HG03575 (cell line): ENCODE measurements around the gene SYNRG.

ENCODE experiments used
- ATAC-seq: cut with Tn5 transposase; IDR thresholded peaks from one replicate; pipeline ENCODE4 v1.9.1; 2021; ENCODE audit not compliant: unreplicated experiment, insufficient number of reproducible peaks, low FRiP score; ENCODE audit errors: extremely low read depth

Gene SYNRG

DNA sequence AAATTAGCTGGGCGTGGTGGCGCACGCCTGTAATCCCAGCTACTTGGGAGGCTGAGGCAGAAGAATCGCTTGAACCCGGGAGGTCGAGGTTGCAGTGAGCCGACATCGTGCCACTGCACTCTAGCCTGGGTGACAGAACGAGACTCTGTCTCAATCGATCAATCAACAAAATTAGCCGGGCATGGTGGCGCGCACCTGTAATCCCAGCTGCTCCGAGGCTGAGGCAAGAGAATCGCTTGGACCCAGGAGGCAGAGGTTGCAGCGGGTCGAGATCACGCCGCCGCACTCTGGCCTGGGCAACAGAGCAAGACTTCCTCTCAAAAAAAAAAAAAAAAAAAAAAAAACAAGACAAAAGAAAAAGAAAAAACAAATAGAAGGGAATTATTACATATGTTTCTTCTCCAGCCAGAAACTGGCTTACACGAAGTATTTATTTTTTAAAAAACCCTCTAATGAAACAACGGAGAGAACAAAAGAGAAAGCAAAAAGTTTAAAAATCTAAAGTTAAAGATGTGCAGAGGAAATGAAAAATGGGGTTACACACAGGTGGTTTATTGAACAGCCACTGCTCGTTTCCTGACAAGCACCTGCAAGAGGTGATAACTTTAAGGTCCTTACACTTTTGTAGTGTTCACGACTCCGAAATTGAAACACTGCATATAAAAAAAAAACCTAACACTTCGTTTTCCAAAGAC lies 1.4 kb downstream of the SYNRG start:
- no peak for ATAC-seq

DNA sequence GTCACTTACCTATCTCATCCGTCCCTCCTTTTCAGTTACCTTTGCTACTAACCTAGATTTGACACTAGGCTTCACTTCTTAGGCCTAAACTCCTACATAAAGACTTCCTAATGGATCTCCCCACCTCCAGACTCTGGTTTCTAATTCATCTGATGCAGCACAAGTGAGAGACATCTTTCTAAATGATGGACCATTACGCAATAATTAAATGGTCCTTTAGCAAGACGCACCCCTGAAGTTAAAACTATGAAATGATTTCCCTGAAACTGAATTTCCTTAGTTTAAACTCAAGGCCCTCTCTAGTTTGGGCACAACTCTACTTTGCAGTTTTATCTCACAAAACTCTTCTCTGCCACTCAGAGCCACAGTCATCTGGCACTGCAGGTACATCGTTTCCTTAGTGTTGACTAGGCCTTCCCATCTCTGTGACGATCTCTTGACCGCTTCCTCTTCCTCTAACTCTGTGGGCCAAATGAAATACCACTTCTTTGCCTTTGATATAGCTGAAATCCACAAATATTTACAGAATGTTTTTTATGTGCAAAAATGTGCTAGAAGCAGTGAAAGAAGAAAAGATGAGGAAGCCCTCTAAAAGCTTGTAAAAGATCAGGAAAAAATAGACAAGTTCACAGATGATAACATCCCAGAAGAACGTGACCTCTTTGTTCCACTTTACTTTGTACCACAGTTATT lies 3.3 kb downstream of the SYNRG start:
- ATAC-seq, result no peak

DNA sequence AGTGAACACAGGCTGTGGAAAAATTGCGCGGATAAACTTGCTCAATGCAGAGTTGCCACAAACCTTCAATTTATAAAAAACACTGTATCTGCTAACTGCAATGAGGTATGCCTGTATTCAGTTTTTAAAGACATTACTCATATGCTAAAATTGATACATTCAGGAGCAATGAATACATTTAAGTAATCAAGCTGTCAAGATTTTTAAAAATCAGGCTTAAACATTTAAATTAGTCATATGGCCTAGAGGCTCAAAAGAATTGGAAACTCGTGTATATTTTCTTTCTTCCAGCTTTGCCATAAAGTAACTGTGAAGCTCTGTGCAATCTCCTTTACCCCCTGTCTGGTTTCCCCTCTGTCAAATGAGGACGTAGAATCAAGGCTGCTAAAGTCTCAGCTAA lies 4.1 kb downstream of the SYNRG start:
- no peak for ATAC-seq

DNA sequence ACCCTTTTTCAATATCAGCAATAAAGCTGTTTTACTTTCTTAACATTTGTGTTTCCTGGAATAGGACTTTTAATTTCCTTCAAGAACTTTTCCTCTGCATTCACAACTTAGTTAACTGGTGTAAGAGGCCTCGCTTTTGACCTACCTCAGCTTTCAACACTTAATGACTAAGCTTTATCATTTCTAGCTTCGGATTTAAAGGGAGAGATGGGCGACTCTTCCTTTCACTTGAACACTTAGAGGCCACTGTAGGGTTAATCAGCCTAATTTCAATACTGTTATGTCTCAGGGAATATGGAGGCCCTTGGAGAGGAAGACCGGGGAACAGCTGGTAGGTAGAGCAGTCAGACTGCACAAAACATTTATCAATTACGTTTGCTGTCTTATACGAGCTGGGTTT lies 4.7 kb downstream of the SYNRG start:
- no peak for ATAC-seq

DNA sequence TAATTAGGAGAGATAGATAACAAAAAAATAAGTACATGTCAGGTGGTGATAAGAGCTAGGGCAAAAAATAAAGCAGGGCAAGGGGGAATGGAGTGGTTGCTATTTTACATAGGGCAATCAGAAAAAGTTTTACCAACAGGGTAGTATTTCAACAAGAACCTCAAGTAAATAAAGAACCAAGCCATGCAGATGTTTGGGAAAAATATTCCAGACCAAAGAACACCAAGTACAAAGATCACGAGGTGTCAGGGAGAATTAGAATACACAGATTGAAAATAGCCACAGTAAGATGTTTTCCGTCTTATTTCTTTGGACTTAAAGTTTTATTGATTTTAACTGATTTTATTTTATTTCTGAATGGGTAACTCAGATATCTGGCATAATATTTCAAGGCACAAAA lies 11.1 kb downstream of the SYNRG start:
- no peak for ATAC-seq

DNA sequence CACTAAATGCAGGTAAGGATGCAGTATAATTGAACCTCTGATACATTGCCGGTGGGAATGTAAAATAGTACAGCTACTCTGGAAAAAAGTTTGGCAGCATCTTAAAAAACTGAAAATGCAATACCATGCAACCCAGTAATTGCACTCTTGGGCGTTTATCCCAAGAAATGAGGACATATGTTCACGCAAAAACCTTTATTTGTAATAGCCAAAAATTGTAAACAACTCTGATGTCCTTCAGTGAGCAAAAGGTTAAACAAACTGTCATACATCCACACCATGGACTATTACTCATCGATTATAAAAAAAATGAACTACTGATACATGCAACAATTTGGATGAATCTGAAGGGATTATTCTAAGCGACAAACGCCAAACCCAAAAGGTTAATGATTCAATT lies 16.9 kb downstream of the SYNRG start:
- ATAC-seq, result no peak

DNA sequence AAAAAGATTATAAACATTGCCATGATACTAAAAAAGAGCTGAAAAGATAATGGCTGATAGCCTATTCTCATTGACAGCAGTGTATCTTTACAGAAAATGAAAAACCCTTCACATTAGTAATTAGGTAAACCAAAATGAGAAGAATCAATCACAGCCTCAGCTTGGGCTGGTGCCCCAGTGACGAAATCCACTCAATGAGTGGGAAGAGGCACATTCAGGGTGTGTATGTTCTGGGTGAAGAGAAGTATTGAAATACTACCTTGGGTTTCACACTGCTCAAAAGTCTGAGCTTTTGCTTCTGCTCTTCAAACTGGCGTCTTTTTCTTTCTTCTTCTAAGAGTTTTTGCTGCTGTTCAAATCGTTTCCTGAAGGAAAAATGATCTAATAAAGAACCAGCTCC lies 24.2 kb downstream of the SYNRG start:
- ATAC-seq, result no peak

DNA sequence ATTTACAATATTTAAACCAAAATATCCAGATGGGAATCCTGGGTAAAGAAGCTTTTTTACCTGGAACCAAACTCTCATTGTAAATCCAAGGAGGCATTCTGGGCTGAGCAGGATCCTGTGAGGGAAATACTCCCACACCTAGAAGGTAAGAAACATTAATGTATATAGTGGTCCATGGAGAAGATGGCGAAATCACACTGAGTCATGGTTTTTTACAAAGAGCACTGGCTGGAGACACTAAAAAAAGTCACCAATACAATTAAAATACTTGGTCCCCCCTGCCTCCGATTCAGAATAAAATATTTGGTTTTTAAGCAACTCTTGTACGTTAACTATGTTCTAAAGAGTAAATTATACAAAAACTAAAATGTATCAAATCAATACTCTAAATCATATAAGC lies 32.9 kb downstream of the SYNRG start:
- no peak for ATAC-seq

DNA sequence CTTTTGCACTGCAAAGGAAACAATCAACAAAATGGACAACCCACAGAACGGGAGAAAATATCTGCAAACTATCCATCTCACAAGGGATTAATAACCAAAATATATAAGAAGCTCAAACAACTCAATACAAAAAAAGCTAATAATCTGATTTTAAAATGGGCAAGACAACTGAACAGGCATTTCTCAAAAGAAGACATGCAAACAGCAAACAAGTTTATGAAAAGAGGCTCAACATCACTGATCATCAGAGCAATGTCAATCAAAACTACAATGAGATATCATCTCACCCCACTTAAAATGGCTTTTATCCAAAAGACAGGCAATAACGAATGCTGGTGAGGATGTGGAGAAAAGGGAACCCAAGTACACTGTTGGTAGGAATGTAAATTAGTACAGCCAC lies 34.8 kb downstream of the SYNRG start:
- ATAC-seq, result no peak

DNA sequence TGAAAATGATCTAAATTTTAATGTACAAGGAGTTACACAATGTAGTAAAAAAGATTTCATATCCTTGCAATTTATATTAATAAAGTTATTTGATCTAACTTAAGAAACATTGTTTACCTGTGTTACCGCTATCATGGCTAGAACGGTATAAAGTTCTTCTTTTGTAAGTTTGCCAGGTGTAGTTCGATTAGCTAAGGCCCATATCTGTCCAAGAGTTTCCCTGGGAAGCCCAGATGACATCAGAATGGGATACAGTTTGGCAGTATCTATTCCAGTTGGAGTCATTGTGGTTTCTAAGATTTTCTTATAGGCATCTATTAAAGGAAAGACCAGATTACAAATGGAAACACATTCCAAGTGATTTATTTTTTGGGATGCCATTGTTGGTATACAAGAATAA lies 37.5 kb downstream of the SYNRG start:
- no peak for ATAC-seq

DNA sequence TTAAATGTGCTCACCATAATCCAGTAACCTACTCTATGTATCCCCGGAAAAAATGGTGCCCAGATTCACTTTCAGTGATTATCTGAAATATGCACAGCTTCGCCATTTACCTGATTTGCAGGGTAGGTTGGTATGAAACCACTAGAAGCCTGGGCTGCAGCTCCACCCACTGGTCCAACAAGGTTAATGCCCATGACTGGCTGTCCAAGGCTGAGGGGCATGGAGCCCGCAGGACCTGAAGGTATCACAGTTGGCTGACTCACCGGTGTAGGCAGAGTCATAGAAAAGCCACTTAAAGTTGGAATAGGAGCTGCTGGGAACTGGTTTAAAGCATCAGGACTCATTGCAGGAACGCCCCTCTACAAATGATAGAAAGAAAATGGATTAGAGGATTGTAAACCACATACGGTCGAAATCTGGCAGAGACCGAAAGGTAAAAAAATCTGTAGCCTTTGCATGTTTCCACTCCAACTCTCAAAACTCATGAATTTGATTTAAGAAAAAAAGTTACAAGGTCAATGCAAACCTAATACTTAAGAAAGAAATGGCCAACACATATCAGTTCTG lies 38.6 kb downstream of the SYNRG start:
- ATAC-seq, result no peak

DNA sequence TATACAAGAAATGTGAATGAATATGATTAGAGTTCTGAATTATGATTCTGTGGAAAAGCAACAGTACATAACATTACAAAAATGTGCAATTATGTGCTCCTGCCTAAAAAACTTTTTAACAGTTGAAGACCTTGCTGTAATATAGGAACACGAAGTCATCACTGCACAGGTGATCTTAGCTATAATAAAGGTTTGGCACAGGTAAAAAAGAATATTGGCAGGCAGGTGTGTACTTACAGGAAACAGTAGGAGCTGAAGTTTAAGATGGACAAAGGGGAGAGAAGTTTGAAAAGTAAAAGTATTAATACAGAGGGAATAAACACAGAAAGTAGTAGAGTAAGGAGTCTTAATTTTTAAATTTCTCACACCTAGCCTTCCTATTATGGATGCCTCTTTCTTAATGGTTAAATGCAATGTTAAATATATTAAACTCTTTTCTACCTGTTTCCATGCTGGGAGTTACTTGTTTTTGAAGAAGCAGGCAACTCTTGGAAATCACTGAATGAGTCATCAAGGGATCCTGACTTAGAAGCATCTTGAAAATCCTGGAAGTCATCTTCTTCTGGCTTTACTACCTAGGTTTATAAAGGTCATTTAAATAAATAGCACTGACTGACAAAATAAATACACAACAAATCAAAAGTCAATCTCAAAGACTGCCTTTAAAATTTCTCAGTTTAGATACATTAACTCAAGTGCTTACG lies 40.7 kb downstream of the SYNRG start:
- no peak for ATAC-seq

DNA sequence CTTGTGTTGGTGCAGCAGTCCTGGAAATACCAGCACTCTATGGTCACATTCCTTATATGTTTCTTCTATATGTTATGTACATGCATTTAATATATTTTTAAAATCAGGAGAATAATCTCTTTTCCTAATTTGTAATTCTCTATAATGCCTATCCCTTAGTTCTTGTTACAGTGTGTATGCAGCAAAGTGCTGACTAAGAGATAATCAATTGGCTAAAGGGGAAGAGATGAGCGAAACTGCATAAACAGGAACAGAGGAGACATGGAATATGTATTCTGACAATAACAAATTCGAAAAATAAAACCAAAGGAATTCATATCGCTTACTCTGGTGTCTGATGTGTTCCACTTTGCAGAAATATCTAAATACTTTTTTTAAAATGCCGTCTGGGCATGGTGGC lies 41.7 kb downstream of the SYNRG start:
- no peak for ATAC-seq

DNA sequence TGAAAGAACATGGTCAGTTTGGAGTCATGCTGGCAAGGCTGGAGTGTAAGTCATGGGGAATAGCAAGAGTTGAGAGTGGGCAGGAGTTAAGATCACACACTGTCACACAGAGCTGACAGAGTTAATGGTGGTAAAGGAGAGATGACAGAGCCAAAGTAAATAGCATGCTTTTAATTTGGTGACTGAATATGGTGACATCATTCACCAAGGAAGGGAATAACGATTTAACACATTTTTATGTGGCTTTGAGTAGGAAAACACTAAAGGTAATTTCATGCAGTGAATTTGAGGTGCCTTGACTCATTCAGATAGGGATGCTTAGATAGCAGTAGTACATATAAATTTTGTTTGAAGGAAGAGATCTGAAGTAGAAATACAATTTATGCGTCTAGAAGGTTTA lies 42.1 kb downstream of the SYNRG start:
- no peak for ATAC-seq

DNA sequence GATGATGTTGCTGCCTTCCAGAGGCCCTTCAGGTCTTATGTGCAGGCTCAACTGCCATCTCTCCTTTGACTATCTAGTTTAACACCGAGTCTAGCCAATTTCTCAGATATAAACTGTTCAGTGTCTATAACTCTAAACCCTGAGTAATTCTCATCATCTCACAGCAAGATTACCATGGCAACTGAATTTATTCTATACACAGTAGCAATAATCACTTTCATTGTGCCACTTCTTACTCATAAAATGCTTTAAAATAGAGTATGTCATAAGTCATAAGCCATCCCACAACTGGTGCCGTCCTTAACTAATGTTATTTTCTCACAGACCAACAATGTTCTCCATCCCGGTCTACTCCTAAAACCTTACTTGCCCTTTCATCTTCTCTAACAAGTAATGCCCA lies 45.0 kb downstream of the SYNRG start:
- no peak for ATAC-seq

DNA sequence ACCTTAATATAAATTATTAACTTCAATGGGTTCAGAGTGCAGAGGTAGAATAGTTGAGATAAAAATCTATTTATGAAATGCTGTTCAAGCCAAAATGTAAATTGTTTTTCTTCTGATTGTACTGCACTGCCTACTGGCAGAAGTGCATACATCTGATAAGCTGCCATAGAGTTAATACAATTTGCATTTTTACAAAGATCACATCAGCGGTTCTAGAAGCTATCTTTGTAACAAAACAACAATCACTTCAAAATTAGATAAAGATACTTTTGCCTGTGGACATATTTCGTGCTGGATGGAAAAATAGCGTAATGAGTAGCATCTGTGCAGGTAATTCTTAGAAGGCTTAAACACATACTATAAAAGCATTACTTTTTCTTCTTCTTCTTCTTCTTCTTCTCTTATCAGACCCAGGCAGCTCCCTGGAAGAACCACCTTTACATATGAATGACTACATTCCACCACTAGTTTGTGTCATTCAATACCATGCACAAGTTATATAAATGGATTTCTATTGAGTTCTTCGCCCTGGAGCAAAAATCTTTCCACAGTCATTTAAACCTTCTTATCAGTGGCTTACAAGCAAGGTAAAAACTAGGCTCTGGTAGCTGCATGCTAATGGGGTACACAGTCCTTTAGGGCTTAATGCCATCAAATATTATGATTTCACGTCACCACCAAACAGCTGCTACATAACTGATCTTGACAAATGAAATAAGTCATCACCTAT lies 47.0 kb downstream of the SYNRG start:
- ATAC-seq, result no peak

DNA sequence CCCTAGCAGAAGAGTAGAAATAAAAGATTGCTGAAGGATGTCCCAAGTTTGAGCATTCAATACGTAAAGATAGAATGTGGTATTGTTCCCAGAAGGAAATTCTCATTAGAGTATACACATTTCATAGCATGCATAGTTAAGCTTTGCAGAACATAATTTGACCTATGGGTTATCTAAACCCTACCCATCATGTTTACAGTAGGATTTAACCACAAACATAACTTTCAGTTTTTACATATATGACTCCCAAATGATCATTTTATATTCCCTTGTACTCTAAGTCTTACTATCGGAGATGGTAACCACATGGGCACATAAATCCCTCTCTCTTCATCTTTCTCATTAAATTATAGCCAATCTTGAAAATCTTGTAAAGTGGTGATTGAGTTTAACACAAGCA lies 50.9 kb downstream of the SYNRG start:
- no peak for ATAC-seq

DNA sequence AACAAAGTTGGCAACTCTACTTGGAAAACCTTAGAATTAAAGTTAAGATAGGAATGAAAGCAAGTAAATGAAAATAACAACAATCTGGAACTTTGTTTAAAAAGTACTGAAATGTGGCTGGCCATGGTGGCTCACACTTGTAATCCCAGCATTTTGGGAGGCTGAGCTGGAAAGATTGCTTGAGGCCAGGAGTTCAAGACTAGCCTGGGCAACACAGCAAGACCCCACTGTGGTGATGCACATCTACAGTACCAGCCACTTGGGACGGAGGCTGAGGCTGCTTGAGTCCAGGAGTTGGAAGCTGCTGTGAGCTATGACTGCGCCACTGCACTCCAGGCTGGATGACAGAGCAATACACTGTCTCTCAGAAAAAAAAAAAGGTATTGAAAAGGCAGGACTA lies 51.7 kb downstream of the SYNRG start:
- ATAC-seq, result no peak

DNA sequence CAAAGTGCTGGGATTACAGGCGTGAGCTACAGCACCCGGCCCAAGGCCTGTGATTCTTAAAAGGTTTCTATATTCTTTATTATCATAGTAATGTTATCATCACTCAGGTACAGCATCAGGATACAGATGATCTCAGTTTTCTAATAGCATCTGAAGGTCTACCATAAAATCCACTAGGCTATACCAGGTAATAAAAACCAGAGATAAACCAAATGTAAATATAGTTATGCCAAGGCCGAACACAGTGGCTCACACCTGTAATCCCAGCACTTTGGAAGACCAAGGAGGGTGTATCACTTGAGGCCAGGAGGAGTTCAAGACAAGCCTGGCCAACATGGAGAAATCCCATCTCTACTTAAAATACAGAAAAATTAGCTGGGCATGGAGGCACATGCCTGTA lies 53.8 kb downstream of the SYNRG start:
- ATAC-seq, result no peak
